IPS DF 6.9 (cell line): ENCODE measurements around the gene DRGX.

Experiments
- DNase-seq: peaks from one replicate; pipeline ENCODE4 v3.0.0-alpha.2; 2013; ENCODE audit warnings: low read depth, low spot score
- H3K27ac ChIP-seq: one replicate; pipeline ENCODE4 v1.5.1; 2013; ENCODE audit warnings: low read length, control low read depth
- H3K27me3 ChIP-seq: 2 replicates; pipeline ENCODE4 v1.6.1; 2013; ENCODE audit warnings: mild to moderate bottlenecking, low read length; ENCODE audit not compliant: control insufficient read depth, insufficient read depth
- H3K36me3 ChIP-seq: 2 replicates; pipeline ENCODE4 v1.6.1; 2013; ENCODE audit warnings: low read length; ENCODE audit not compliant: control insufficient read depth, insufficient read depth
- H3K4me1 ChIP-seq: 2 replicates; pipeline ENCODE4 v1.6.1; 2013; ENCODE audit warnings: low read length; ENCODE audit not compliant: control insufficient read depth, insufficient read depth
- H3K4me3 ChIP-seq: 2 replicates; pipeline ENCODE4 v1.5.1; 2013; ENCODE audit warnings: mild to moderate bottlenecking, low read length
- H3K9me3 ChIP-seq: 2 replicates; pipeline ENCODE4 v1.6.1; 2013; ENCODE audit warnings: low read length, inconsistent platforms; ENCODE audit not compliant: control insufficient read depth, insufficient read depth
- WGBS: extraction: QIAGEN DNeasy Blood & Tissue Kit; methylation state at CpG from one replicate; pipeline ENCODE4 v1.1.7; 2013; ENCODE audit warnings: mixed read lengths, missing lambda C conversion rate; ENCODE audit not compliant: insufficient read length, insufficient coverage; 5-methylcytosine and 5-hydroxymethylcytosine counted together

Gene DRGX

GRCh38 chr10:49319206-49319605, 76.7 kb downstream of the DRGX start:
- no peaks in the 10 kb centered on the region for H3K9me3 ChIP-seq
- H3K4me1 ChIP-seq = no peaks in the 10 kb centered on the region
- no peaks in the 10 kb centered on the region for H3K27me3 ChIP-seq
- H3K27ac ChIP-seq = no peak overlapping the region
- no CpG with 5 or more reads among the region's 1 CpG for WGBS
- DNase-seq = no peak
- H3K36me3 ChIP-seq = no peaks in the 10 kb centered on the region
- H3K4me3 ChIP-seq = no peak overlapping the region

DNA sequence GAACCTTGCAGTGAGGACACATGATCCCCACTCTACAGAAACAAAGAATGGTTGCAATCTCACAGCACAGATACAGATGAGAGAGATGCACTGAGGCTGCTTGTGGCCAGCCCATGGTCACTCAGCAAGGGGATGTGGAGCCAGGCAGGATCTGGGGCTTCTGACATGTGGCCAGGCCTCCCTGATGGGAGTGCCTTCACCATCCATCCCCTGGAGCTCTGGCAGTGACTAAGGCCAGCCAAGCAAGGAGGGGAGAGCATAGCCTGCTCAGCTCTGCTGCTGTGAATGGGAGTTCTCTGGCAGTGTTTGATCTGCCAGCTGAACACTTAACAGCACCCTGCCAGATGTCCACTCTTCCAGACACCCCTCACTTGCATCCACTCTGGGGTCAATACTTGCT, 77.1 kb downstream of the DRGX start:
- Histone ChIP-seq H3K36me3 (no peaks in the 10 kb centered on the region), H3K27me3 (no peaks in the 10 kb centered on the region), H3K4me1 (no peaks in the 10 kb centered on the region), H3K27ac (no peak overlapping the region), H3K9me3 (no peaks in the 10 kb centered on the region), H3K4me3 (no peak overlapping the region)
- no peak for DNase-seq

- no peaks in the 10 kb centered on the region for H3K4me1 ChIP-seq
- no peaks in the 10 kb centered on the region for H3K27me3 ChIP-seq
- H3K27ac ChIP-seq = no peak overlapping the region
- no peak overlapping the region for H3K4me3 ChIP-seq
- H3K9me3 ChIP-seq = no peaks in the 10 kb centered on the region
- WGBS = no CpG with 5 or more reads among the region's 6 CpGs
- no peaks in the 10 kb centered on the region for H3K36me3 ChIP-seq
- DNase-seq = no peak
Observed at GRCh38 chr10:49318028-49318427, 77.9 kb downstream of the DRGX start.

- DNase-seq = no peak
- H3K4me1 ChIP-seq = no peaks in the 10 kb centered on the region
- H3K9me3 ChIP-seq = no peaks in the 10 kb centered on the region
- no CpG with 5 or more reads among the region's 5 CpGs for WGBS
- H3K36me3 ChIP-seq = no peaks in the 10 kb centered on the region
- no peak overlapping the region for H3K4me3 ChIP-seq
- no peaks in the 10 kb centered on the region for H3K27me3 ChIP-seq
- no peak overlapping the region for H3K27ac ChIP-seq
Observed at GRCh38 chr10:49314806-49315205, 81.1 kb downstream of the DRGX start.
